ENCODE data around the gene TPM2.

The TPM2 gene

DNA sequence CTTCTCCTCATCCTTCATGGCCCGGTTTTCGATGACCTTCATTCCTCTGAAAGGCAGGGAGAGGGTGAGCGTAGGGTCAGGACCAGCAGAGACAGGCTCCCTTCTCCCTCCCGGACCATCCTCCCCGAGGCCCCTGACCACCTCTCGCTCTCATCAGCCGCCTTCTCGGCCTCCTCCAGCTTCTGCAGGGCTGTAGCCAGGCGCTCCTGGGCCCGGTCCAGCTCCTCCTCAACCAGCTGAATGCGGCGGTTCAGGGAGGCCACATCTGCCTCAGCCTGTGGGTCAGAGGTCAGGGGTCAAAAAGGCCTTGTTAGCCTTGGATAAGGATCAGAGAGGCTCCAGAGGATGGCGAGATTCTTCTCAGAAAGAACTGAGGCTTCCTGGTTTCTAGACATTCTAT, 4.2 kb downstream of the TPM2 start:
- TF ChIP-seq, protein P1, sequence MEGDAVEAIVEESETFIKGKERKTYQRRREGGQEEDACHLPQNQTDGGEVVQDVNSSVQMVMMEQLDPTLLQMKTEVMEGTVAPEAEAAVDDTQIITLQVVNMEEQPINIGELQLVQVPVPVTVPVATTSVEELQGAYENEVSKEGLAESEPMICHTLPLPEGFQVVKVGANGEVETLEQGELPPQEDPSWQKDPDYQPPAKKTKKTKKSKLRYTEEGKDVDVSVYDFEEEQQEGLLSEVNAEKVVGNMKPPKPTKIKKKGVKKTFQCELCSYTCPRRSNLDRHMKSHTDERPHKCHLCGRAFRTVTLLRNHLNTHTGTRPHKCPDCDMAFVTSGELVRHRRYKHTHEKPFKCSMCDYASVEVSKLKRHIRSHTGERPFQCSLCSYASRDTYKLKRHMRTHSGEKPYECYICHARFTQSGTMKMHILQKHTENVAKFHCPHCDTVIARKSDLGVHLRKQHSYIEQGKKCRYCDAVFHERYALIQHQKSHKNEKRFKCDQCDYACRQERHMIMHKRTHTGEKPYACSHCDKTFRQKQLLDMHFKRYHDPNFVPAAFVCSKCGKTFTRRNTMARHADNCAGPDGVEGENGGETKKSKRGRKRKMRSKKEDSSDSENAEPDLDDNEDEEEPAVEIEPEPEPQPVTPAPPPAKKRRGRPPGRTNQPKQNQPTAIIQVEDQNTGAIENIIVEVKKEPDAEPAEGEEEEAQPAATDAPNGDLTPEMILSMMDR (IDR thresholded peaks at IDR 0.05), result no peak
- Histone ChIP-seq H3K36me3 (ENCODE audit: control insufficient read depth, insufficient read depth, low read length) (no peaks in the 10 kb centered on the region), H3K27ac (no peak overlapping the region), H3K9ac (no peak overlapping the region), H3K4me2 (ENCODE audit: low read length) (no peak overlapping the region), H3K4me3 (ENCODE audit: low read depth, low read length) (no peak overlapping the region), H2AFZ (no peak overlapping the region), H3K79me2 (no peaks in the 10 kb centered on the region), H3K4me1 (peaks cover 8% of the 10 kb centered on the region), H3K27me3 (ENCODE audit: control insufficient read depth, insufficient read depth, low read length) (no peaks in the 10 kb centered on the region), H3K9me3 (ENCODE audit: control insufficient read depth, low read length) (no peaks in the 10 kb centered on the region)

DNA sequence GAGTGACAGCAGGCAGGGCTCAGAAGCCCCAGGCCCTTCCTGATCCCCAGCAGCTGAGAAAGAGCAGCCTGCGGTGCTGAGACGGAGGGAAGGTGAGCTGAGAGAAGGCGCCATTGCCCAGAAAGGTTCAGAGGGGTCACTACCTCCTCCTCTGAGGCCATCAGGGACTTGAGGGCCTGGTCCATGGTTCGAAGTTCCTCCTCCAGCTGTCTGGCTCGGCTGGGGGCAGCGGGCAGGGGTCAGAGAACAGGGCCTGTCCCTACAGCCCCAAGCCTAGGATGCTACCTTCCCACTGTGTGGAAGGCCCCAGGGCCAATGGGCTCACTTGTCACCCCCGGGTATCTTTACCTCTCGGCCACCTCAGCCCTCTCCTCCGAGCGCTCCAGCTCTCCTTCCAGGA, 4.8 kb downstream of the TPM2 start:
- Histone ChIP-seq H3K9me3 (ENCODE audit: control insufficient read depth, low read length) (no peaks in the 10 kb centered on the region), H3K4me2 (ENCODE audit: low read length) (no peak overlapping the region), H3K9ac (no peak overlapping the region), H3K36me3 (ENCODE audit: control insufficient read depth, insufficient read depth, low read length) (no peaks in the 10 kb centered on the region), H3K79me2 (no peaks in the 10 kb centered on the region), H2AFZ (no peak overlapping the region), H3K27ac (no peak overlapping the region), H3K27me3 (ENCODE audit: control insufficient read depth, insufficient read depth, low read length) (no peaks in the 10 kb centered on the region), H3K4me1 (peaks cover 8% of the 10 kb centered on the region), H3K4me3 (ENCODE audit: low read depth, low read length) (no peak overlapping the region)
- TF ChIP-seq, protein P1 (IDR thresholded peaks at IDR 0.05), result no peak

DNA sequence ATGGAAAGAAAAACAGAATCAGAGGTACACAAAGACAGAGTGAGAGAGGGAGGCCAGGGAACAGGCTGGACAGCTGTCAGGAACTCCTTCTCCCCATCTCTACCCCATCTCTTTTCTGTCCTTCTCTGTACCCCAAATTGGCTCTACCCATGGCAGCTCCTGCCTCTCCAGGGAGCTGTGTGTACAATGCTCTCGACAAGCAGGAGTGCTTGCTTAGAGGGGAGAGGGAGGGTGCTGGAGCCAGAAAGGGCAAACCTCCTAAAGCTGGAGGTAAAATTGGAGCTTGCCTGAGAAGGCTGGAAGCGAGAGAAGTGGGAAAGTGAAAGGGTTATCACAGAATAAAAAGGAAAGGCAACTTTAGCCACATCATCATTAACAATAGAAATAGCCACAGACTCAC, 6.4 kb downstream of the TPM2 start:
- no peaks in the 10 kb centered on the region for H3K36me3 ChIP-seq (ENCODE audit: control insufficient read depth, insufficient read depth, low read length)

DNA sequence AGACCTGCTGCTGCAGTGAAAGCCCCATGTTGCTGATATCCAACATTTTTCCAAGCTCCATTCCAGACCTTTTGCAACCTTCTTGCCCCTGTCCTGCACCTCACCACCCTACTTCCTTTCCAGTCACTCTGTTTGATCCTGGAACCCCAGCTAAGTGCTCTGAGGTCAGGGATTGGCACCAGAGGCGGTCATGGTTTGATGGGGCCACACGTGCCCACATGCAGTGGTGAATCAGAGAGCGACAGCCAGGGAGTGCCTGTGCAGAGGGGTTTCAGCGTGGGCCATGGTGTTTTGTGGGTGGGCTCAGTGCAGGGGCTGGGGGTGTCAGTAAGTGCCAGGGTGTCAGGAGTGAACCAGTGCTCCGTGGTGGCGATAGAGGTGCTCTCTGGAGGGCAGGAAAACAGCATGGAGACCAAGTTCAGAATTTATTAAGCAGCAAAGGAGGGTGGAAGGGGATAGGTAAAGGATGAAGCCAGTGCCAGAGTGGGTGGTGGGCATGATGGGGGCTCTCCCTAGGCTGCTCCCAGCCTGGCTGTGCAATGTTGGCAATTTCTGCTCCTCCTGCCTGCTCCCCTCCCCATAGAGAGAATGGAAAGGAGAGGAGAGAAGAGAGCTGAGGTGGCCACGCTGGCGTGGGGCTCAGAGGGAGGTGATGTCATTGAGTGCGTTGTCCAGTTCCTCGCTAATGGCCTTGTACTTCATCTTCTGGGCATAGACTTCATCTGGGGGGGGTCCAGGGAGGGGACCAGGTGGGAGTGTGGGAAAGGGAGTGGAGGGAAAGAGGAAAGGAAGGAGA, 7.0 kb downstream of the TPM2 start:
- Histone ChIP-seq H2AFZ (no peak overlapping the region), H3K79me2 (no peaks in the 10 kb centered on the region), H3K27ac (no peak overlapping the region), H3K27me3 (ENCODE audit: control insufficient read depth, insufficient read depth, low read length) (no peaks in the 10 kb centered on the region), H3K4me3 (ENCODE audit: low read depth, low read length) (no peak overlapping the region), H3K36me3 (ENCODE audit: control insufficient read depth, insufficient read depth, low read length) (no peaks in the 10 kb centered on the region), H3K9me3 (ENCODE audit: control insufficient read depth, low read length) (no peaks in the 10 kb centered on the region), H3K4me2 (ENCODE audit: low read length) (no peak overlapping the region), H3K9ac (no peak overlapping the region), H3K4me1 (peaks cover 8% of the 10 kb centered on the region)
- TF ChIP-seq, protein P1 (IDR thresholded peaks at IDR 0.05), result no peak

More for the DNA sequence above, 6.4 kb downstream of the TPM2 start:
- TF ChIP-seq, protein P1 (IDR thresholded peaks at IDR 0.05), result no peak
- H3K27me3 ChIP-seq (ENCODE audit: control insufficient read depth, insufficient read depth, low read length), result no peaks in the 10 kb centered on the region
- no peaks in the 10 kb centered on the region for H3K79me2 ChIP-seq
- no peak overlapping the region for H3K4me3 ChIP-seq (ENCODE audit: low read depth, low read length)
- H3K27ac ChIP-seq, result no peak overlapping the region
- H3K4me1 ChIP-seq, result peaks cover 8% of the 10 kb centered on the region
- H3K9me3 ChIP-seq (ENCODE audit: control insufficient read depth, low read length), result no peaks in the 10 kb centered on the region
- H3K9ac ChIP-seq, result no peak overlapping the region
- no peak overlapping the region for H2AFZ ChIP-seq
- no peak overlapping the region for H3K4me2 ChIP-seq (ENCODE audit: low read length)

DNA sequence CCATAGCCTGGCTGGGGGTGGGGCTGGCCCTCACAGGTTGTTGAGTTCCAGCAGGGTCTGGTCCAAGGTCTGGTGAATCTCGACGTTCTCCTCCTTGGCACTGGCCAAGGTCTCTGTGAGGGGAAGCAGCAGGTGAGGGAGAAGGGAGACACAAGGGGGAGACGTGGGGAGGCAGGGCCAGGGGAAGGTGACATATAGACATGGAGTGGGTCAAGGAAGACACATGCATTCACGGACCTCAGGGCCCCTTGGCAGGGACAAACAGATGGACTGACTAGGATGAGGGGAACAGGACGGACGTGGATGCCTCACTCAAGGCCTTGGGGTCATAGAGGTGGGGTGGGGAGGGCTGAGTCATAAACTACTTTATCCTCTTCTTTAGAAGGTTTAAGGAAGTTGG, 7.7 kb downstream of the TPM2 start:
- H3K4me3 ChIP-seq (ENCODE audit: low read depth, low read length), result no peak overlapping the region
- H3K27me3 ChIP-seq (ENCODE audit: control insufficient read depth, insufficient read depth, low read length), result no peaks in the 10 kb centered on the region
- TF ChIP-seq, protein P1 (IDR thresholded peaks at IDR 0.05), result no peak
- no peak overlapping the region for H2AFZ ChIP-seq
- no peaks in the 10 kb centered on the region for H3K79me2 ChIP-seq
- H3K9ac ChIP-seq, result no peak overlapping the region
- H3K4me1 ChIP-seq, result peaks cover 5% of the 10 kb centered on the region
- H3K9me3 ChIP-seq (ENCODE audit: control insufficient read depth, low read length), result no peaks in the 10 kb centered on the region
- H3K36me3 ChIP-seq (ENCODE audit: control insufficient read depth, insufficient read depth, low read length), result no peaks in the 10 kb centered on the region
- no peak overlapping the region for H3K27ac ChIP-seq
- no peak overlapping the region for H3K4me2 ChIP-seq (ENCODE audit: low read length)
